Brain microvascular endothelial cell (primary cell): ENCODE measurements around the gene PCBP2.
"Not testable (repeated sequence)": the region's sequence is repeated elsewhere in the genome, so short reads cannot be mapped to it uniquely, and the experiment has no call there.

Source experiments
- DNase-seq: peaks from one replicate; pipeline ENCODE4 v3.0.0-alpha.2; 2020
- H3K27ac ChIP-seq: fragments of 250-450 bp; sonication (Bioruptor Pico); 2 replicates; pipeline ENCODE4 v1.5.1; 2020; ENCODE audit warnings: mild to moderate bottlenecking, moderate library complexity
- H3K27me3 ChIP-seq: fragments of 250-450 bp; sonication (Bioruptor Pico); replicated peaks from 2 replicates; pipeline ENCODE4 v1.5.1; 2020; ENCODE audit warnings: mild to moderate bottlenecking
- H3K36me3 ChIP-seq: fragments of 250-450 bp; sonication (Bioruptor Pico); replicated peaks from 2 replicates; pipeline ENCODE4 v1.5.1; 2020; ENCODE audit warnings: mild to moderate bottlenecking
- H3K4me3 ChIP-seq: 2 replicates; pipeline ENCODE4 v1.5.1; 2011; ENCODE audit warnings: low read depth, mild to moderate bottlenecking, control low read depth, low read length, moderate library complexity
- CTCF ChIP-seq: IDR thresholded peaks from 2 replicates; pipeline ENCODE4 v1.5.1; 2011; ENCODE audit warnings: low read depth, mild to moderate bottlenecking, moderate library complexity, low read length, control low read depth, inconsistent platforms; ENCODE audit errors: missing control alignments
- in situ Hi-C: cut with HindIII; loops from 2 replicates; pipeline ENCODE4 v1.10.0; 2017; ENCODE audit warnings: low sequenced_read_pairs, low pct_ligation_motif_present

Gene PCBP2

GRCh38 chr12:53441040-53441833, 10.7 kb upstream of the PCBP2 start, which contains the start of gene PRR13:
PRR13 (plus strand) TSS chr12:53441734; CDS start chr12:53442715, 981 bp downstream.
- DNase-seq = peak; percentile 100
- in situ Hi-C loops = no loop called here
- TF ChIP-seq CTCF = no peak

GRCh38 chr12:53443955-53444354, 7.9 kb upstream of the PCBP2 start:
- TF ChIP-seq CTCF = no peak
- H3K27me3 ChIP-seq = no peaks in the 10 kb centered on the region
- no peak overlapping the region for H3K27ac ChIP-seq
- H3K4me3 ChIP-seq = no peak overlapping the region
- H3K36me3 ChIP-seq = peaks cover 27% of the 10 kb centered on the region
- DNase-seq = no peak
- in situ Hi-C loops = no loop called here

More at GRCh38 chr12:53441040-53441833, 10.7 kb upstream of the PCBP2 start, which contains the start of gene PRR13:
- Histone ChIP-seq H3K4me3 (peak within 1 kb of the TSS; percentile 81), H3K27me3 (no peaks in the 10 kb centered on the region), H3K36me3 (peaks cover 9% of the 10 kb centered on the region), H3K27ac (peak within 1 kb of the TSS; percentile 75)

GRCh38 chr12:53444593-53445325, 7.1 kb upstream of the PCBP2 start:
- H3K27ac ChIP-seq, H3K4me3 ChIP-seq, in situ Hi-C loops: not testable (repeated sequence)

GRCh38 chr12:53450936-53451335, 966 bp upstream of the PCBP2 start:
- DNase-seq = no peak
- in situ Hi-C loops = no loop called here
- Histone ChIP-seq H3K36me3 (peaks cover 48% of the 10 kb centered on the region), H3K4me3 (no peak overlapping the region), H3K27me3 (no peaks in the 10 kb centered on the region), H3K27ac (no peak overlapping the region)
- TF ChIP-seq CTCF = no peak

More at GRCh38 chr12:53444593-53445325, 7.1 kb upstream of the PCBP2 start:
- DNase-seq, H3K27me3 ChIP-seq: not testable (repeated sequence)
- peaks cover 27% of the 10 kb centered on the region for H3K36me3 ChIP-seq

- DNase-seq = peak; percentile 83
- peak overlapping the region; percentile 91 for H3K4me3 ChIP-seq
- in situ Hi-C loops = no loop called here
- peaks cover 52% of the 10 kb centered on the region for H3K36me3 ChIP-seq
- TF ChIP-seq CTCF = peak; percentile 24
- no peaks in the 10 kb centered on the region for H3K27me3 ChIP-seq
- H3K27ac ChIP-seq = peak overlapping the region; percentile 95
Observed at GRCh38 chr12:53452159-53453077, 516 bp downstream of the PCBP2 start.
